K562 (cell line): ENCODE data around the gene AZU1.

Experiments
- EZH2 ChIP-seq: IDR thresholded peaks from 2 replicates; pipeline ENCODE4 v1.6.1; 2012; ENCODE audit warnings: low read depth, mild to moderate bottlenecking, inconsistent platforms, low read length, borderline replicate concordance
- FOXJ3 ChIP-seq: sonication (generic); formaldehyde crosslinking; IDR thresholded peaks from 2 replicates; pipeline ENCODE4 v1.4.0; 2020; ENCODE audit warnings: mild to moderate bottlenecking, missing genetic modification reagents
- FOXK1 ChIP-seq: sonication (generic); formaldehyde crosslinking; IDR thresholded peaks from 2 replicates; pipeline ENCODE4 v1.8.0; 2022; ENCODE audit warnings: missing genetic modification reagents, mild to moderate bottlenecking, borderline replicate concordance
- HNRNPUL1 ChIP-seq: fragments of 200-400 bp; formaldehyde crosslinking; IDR thresholded peaks from 2 replicates; pipeline ENCODE4 v1.6.1; 2017; ENCODE audit warnings: low read length
- KDM5B ChIP-seq: fragments of 200-600 bp; sonication (generic); IDR thresholded peaks from 2 replicates; pipeline ENCODE4 v1.6.1; 2012; ENCODE audit warnings: low read depth, mild to moderate bottlenecking, moderate library complexity, low read length, control low read depth, inconsistent platforms; ENCODE audit not compliant: insufficient replicate concordance
- MAFG ChIP-seq: fragments of 450-650 bp; conservative IDR thresholded peaks from 2 replicates; pipeline ENCODE4 v1.6.1; 2016; ENCODE audit warnings: missing genetic modification characterization, missing compliant biosample characterization
- MXI1 ChIP-seq: IDR thresholded peaks from 2 replicates; pipeline ENCODE4 v1.6.1; 2011; ENCODE audit warnings: low read depth, mild to moderate bottlenecking, improper control_type of control experiment, low read length
- RERE ChIP-seq: sonication (generic); formaldehyde crosslinking; IDR thresholded peaks from 2 replicates; pipeline ENCODE4 v1.8.0; 2023; ENCODE audit warnings: missing genetic modification reagents, mild to moderate bottlenecking, borderline replicate concordance
- USF2 ChIP-seq: sonication (generic); formaldehyde crosslinking; IDR thresholded peaks from 2 replicates; pipeline ENCODE4 v1.5.0; 2020; ENCODE audit warnings: missing genetic modification reagents
- ZBTB17 ChIP-seq: fragments of 450-650 bp; formaldehyde crosslinking; IDR thresholded peaks from 2 replicates; pipeline ENCODE4 v1.4.0; 2020; ENCODE audit warnings: mild to moderate bottlenecking
- ZKSCAN1 ChIP-seq: fragments of 150-350 bp; IDR thresholded peaks from 2 replicates; pipeline ENCODE4 v1.6.1; 2016; ENCODE audit warnings: low read depth, low read length
- ZNF431 ChIP-seq: sonication (generic); formaldehyde crosslinking; IDR thresholded peaks from 2 replicates; pipeline ENCODE4 v1.8.0; 2022; ENCODE audit warnings: mild to moderate bottlenecking, missing genetic modification reagents
- ZNF436 ChIP-seq: fragments of 250-450, 450-650 bp; sonication (Bioruptor Pico); formaldehyde crosslinking; IDR thresholded peaks from 2 replicates; pipeline ENCODE4 v1.7.0; 2020; ENCODE audit warnings: mild to moderate bottlenecking
- TF ChIP-seq, protein P1 (sequence below), 3 experiments: IDR thresholded peaks in 2 of 3; conservative IDR thresholded peaks in 1 of 3; 2 replicates each; pipeline ENCODE4 v1.5.1; 2011 to 2012; ENCODE audit warnings: low read length in 3 of 3, mild to moderate bottlenecking in 3 of 3, control low read depth in 2 of 3, improper control_type of control experiment in 1 of 3, inconsistent platforms in 1 of 3, low read depth in 1 of 3, mixed read lengths in 1 of 3, moderate library complexity in 1 of 3; ENCODE audit not compliant: insufficient read depth in 2 of 3

DNA sequence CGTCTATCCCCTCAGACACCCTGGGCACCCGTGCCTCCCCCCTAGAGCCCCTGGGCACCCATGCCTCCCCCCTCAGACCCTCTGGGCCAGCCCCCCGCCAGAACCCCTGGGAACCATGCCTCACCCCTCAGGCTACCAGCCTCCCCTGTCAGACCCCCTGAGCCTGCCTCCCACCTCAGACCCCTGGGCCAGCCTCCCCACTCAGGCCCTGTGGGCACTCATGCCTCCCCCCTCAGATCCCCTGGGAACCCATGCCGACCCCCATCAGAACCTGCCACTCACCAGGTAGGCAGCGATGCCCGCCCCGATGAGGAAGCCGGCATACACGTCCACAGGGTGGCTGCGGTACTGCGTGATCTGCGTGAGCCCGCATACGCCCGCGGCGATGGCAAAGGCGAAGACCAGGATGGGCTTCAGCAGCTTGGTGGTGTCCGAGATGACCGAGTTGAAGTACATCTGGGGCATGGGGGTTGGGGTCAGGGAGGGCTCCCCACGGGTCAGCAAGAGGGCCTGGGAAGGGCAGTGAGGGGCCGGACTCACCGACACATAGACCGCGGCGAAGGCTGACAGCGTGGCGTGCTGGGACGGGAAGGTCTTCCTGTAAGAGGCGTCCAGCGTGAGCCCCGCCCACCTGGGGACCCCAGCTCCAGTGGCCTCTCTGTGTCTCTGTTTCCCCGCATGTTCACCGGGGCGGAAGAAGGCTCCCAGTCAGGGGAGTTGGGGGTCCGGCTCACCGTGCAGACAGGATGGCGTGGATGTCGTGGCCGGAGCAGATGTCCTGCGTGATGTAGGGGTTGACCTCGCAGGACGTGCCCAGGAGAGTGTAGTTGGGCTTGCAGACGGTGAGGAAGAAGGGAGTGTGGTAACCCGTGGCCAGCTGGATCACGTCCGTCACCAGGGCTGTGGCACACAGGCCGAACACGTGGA lies 13.2 kb upstream of the AZU1 start:
- TF ChIP-seq EZH2 (no peak), ZNF431 (no peak), USF2 (CRISPR knock-in tag) (no peak), RERE (CRISPR knock-in tag) (no peak), ZBTB17 (no peak), FOXK1 (CRISPR knock-in tag) (no peak), HNRNPUL1 (no peak), MXI1 (no peak), KDM5B (no peak), MAFG (no peak), ZNF436 (CRISPR knock-in tag) (no peak), ZKSCAN1 (no peak), FOXJ3 (CRISPR knock-in tag) (no peak)
- TF ChIP-seq, protein P1, sequence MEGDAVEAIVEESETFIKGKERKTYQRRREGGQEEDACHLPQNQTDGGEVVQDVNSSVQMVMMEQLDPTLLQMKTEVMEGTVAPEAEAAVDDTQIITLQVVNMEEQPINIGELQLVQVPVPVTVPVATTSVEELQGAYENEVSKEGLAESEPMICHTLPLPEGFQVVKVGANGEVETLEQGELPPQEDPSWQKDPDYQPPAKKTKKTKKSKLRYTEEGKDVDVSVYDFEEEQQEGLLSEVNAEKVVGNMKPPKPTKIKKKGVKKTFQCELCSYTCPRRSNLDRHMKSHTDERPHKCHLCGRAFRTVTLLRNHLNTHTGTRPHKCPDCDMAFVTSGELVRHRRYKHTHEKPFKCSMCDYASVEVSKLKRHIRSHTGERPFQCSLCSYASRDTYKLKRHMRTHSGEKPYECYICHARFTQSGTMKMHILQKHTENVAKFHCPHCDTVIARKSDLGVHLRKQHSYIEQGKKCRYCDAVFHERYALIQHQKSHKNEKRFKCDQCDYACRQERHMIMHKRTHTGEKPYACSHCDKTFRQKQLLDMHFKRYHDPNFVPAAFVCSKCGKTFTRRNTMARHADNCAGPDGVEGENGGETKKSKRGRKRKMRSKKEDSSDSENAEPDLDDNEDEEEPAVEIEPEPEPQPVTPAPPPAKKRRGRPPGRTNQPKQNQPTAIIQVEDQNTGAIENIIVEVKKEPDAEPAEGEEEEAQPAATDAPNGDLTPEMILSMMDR (IDR thresholded peaks at IDR 0.05 in 2 of 3, conservative IDR thresholded peaks at IDR 0.05 in 1 of 3; ENCODE audit: insufficient read depth in 2 of 3, low read depth in 1 of 3, low read length in 3 of 3) = no peak
